ENCODE measurements around the gene MAP3K14.

MAP3K14 gene

GRCh38 chr17:45309400-45309799, 7.4 kb downstream of the MAP3K14 start:
- CTCF ChIA-PET = no interaction called here
- TF ChIP-seq, protein P1, sequence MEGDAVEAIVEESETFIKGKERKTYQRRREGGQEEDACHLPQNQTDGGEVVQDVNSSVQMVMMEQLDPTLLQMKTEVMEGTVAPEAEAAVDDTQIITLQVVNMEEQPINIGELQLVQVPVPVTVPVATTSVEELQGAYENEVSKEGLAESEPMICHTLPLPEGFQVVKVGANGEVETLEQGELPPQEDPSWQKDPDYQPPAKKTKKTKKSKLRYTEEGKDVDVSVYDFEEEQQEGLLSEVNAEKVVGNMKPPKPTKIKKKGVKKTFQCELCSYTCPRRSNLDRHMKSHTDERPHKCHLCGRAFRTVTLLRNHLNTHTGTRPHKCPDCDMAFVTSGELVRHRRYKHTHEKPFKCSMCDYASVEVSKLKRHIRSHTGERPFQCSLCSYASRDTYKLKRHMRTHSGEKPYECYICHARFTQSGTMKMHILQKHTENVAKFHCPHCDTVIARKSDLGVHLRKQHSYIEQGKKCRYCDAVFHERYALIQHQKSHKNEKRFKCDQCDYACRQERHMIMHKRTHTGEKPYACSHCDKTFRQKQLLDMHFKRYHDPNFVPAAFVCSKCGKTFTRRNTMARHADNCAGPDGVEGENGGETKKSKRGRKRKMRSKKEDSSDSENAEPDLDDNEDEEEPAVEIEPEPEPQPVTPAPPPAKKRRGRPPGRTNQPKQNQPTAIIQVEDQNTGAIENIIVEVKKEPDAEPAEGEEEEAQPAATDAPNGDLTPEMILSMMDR (conservative IDR thresholded peaks at IDR 0.05; ENCODE audit: low read depth) = no peak
- no peak for DNase-seq (ENCODE audit: low spot score)
- POLR2A ChIA-PET (ENCODE audit: low non-redundant PET) = interaction anchor here (1.0 kb wide), 1 partner anchor 15 kb away, joined by 3 read pairs; no protein-coding TSS in a partner anchor
- H3K27ac ChIP-seq = peak overlapping the region; percentile 95

GRCh38 chr17:45308840-45309239, 8.0 kb downstream of the MAP3K14 start:
- CTCF ChIA-PET = interaction anchor here (2.0 kb wide), 1 partner anchor 15 kb away, joined by 10 read pairs; no protein-coding TSS in a partner anchor

GRCh38 chr17:45308016-45308365, 8.8 kb downstream of the MAP3K14 start:
- no peak for DNase-seq (ENCODE audit: low spot score)
- ChIA-PET CTCF (interaction anchor here (1.0 to 2.0 kb wide), 2 partner anchors 14 to 73 kb away, joined by 4 to 10 read pairs; no protein-coding TSS in a partner anchor), POLR2A (ENCODE audit: low non-redundant PET) (interaction anchor here (0.6 to 1.9 kb wide), 2 partner anchors 9 to 330 kb away, joined by 5 to 6 read pairs; partner anchors contain the start of gene MAP3K14)
- H3K27ac ChIP-seq = peak overlapping the region; percentile 95
- TF ChIP-seq, protein P1 (conservative IDR thresholded peaks at IDR 0.05; ENCODE audit: low read depth) = no peak

More at GRCh38 chr17:45308840-45309239, 8.0 kb downstream of the MAP3K14 start:
- POLR2A ChIA-PET (ENCODE audit: low non-redundant PET) = interaction anchor here (1.0 to 1.9 kb wide), 2 partner anchors 8 to 15 kb away, joined by 3 to 6 read pairs; partner anchors contain the start of gene MAP3K14
- no peak for DNase-seq (ENCODE audit: low spot score)
- TF ChIP-seq, protein P1 (conservative IDR thresholded peaks at IDR 0.05; ENCODE audit: low read depth) = no peak
- peak overlapping the region; percentile 95 for H3K27ac ChIP-seq

DNA sequence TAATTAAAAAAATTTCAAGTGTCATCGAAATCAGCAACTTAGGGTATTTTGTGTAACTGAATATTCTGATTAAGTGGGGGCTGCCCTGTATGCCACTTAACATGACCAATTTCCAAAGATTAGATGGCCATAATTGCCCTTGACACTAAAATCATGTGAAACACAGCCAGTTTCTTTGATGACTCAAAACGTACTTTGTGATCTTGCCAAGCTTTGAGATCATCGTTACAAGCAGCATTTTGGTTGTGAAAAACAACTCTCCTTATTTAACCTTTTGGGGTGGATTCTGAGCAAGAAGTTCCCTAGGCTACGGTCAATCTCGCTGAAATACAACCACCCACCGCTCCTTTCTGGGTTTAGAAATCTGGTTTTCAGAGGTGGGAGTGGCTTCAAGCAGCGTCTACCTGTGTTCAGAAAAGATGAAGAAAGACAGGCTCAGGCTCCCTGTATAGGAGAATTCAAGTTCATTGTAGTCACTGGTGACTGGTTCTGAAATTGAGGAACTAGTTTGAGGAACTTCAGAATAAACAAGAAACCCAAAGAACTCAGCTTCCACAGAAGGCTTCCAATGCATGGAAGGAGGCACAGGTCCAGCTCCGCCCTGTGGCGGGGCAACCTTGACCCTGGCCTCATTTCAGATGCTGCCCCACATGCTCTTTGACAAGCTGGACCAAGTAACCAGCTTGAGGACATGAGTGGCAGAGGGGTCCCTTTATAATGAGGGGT, 9.4 kb downstream of the MAP3K14 start:
- ChIA-PET CTCF (interaction anchor here (1.0 to 2.0 kb wide), 2 partner anchors 13 to 72 kb away, joined by 4 to 10 read pairs; no protein-coding TSS in a partner anchor), POLR2A (ENCODE audit: low non-redundant PET) (interaction anchor here (1.9 kb wide), 1 partner anchor 9 kb away, joined by 6 read pairs; the partner anchor contains the start of gene MAP3K14)
- H3K27ac ChIP-seq = peak overlapping the region; percentile 95
- TF ChIP-seq, protein P1 (conservative IDR thresholded peaks at IDR 0.05; ENCODE audit: low read depth) = no peak
- peak; percentile 68 for DNase-seq (ENCODE audit: low spot score)

DNA sequence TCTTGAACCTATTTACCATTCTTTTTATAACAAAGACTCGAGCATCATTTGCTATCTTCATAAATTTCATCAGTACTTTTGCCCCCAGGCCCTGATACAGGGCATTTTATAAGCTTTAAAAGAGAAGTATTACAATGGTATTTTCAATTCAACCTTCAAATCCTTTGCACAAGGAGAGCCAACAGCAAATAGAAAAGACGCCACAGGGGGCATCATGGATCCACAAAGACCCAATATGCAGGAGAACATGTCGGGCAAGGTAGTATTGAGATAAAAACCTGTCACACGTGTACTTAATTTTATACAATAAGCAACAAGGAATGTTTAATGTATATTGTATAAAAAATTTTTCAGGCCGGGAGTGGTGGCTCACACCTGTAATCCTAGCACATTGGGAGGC, 10.2 kb downstream of the MAP3K14 start:
- POLR2A ChIA-PET (ENCODE audit: low non-redundant PET) = interaction anchor here (1.9 kb wide), 1 partner anchor 10 kb away, joined by 6 read pairs; the partner anchor contains the start of gene MAP3K14

GRCh38 chr17:45306094-45306493, 10.7 kb downstream of the MAP3K14 start:
- CTCF ChIA-PET = interaction anchor here (1.2 kb wide), 1 partner anchor 79 kb away, joined by 3 read pairs; no protein-coding TSS in a partner anchor
- TF ChIP-seq, protein P1 (conservative IDR thresholded peaks at IDR 0.05; ENCODE audit: low read depth) = no peak
- POLR2A ChIA-PET (ENCODE audit: low non-redundant PET) = no interaction called here
- H3K27ac ChIP-seq = peak overlapping the region; percentile 70
- DNase-seq (ENCODE audit: low spot score) = no peak

More for the DNA sequence above, 10.2 kb downstream of the MAP3K14 start:
- TF ChIP-seq, protein P1 (conservative IDR thresholded peaks at IDR 0.05; ENCODE audit: low read depth) = no peak
- no peak for DNase-seq (ENCODE audit: low spot score)
- CTCF ChIA-PET = interaction anchor here (1.2 to 2.0 kb wide), 2 partner anchors 13 to 79 kb away, joined by 3 to 10 read pairs; no protein-coding TSS in a partner anchor
- H3K27ac ChIP-seq = peak overlapping the region; percentile 95

Measured in RWPE1 (cell line).